HepG2 (cell line): ENCODE data around the gene TENT4B. TPM values are rescaled to one million over a fixed set of nuclear protein-coding genes. Genes with fewer than 3 reads are reported as not detected.

Source experiments
- ESRRA ChIP-seq: sonication (generic); formaldehyde crosslinking; IDR thresholded peaks from 2 replicates; pipeline ENCODE4 v1.5.1; 2020; ENCODE audit warnings: mild to moderate bottlenecking, low read depth, missing genetic modification reagents
- NAIF1 ChIP-seq: sonication (generic); formaldehyde crosslinking; IDR thresholded peaks from 2 replicates; pipeline ENCODE4 v1.5.0; 2020; ENCODE audit warnings: mild to moderate bottlenecking, missing genetic modification reagents, borderline replicate concordance
- NR1H2 ChIP-seq: sonication (generic); formaldehyde crosslinking; IDR thresholded peaks from 2 replicates; pipeline ENCODE4 v1.8.1; 2022; ENCODE audit warnings: low read depth, missing genetic modification reagents, borderline replicate concordance
- SP1 ChIP-seq, 2 experiments: fragments of 450-650 bp in 1 of 2; sonication (generic) in 1 of 2; formaldehyde crosslinking in 1 of 2; IDR thresholded peaks; 2 replicates each; pipeline versions ENCODE4 v1.4.0 to v1.6.1; 2016 to 2020; ENCODE audit warnings: missing genetic modification reagents in 1 of 2
- ZMYM3 ChIP-seq: sonication (generic); formaldehyde crosslinking; IDR thresholded peaks from 2 replicates; pipeline ENCODE4 v1.5.1; 2020; ENCODE audit warnings: mild to moderate bottlenecking, missing genetic modification reagents
- ZNF10 ChIP-seq: sonication (generic); formaldehyde crosslinking; IDR thresholded peaks from 2 replicates; pipeline ENCODE4 v1.4.0; 2020; ENCODE audit warnings: mild to moderate bottlenecking, low read depth, missing genetic modification reagents, borderline replicate concordance
- ZNF230 ChIP-seq: sonication (generic); formaldehyde crosslinking; IDR thresholded peaks from 2 replicates; pipeline ENCODE4 v1.4.0; 2020; ENCODE audit warnings: mild to moderate bottlenecking, missing genetic modification reagents
- ZNF749 ChIP-seq: sonication (generic); formaldehyde crosslinking; IDR thresholded peaks from 2 replicates; pipeline ENCODE4 v1.8.0; 2022; ENCODE audit warnings: mild to moderate bottlenecking, missing genetic modification reagents, moderate library complexity, borderline replicate concordance
- polyA plus RNA-seq, 8 experiments: library from polyadenylated mRNA; depleted of rRNA in 3 of 8; stranded (reverse) in 7 of 8; unstranded in 1 of 8; fragments of >200 nt; fragmentation: Illumina TruSeq in 4 of 8; extraction: Trizol in 4 of 8; gene quantifications; 2 replicates each; pipeline versions ENCODE4 v1.2.1 to v1.2.3, GENCODE V29; 2011 to 2016; ENCODE audit warnings: low read depth in 4 of 8, missing spikeins in 1 of 8, mixed read lengths in 1 of 8; ENCODE audit not compliant: insufficient read depth in 1 of 8
- total RNA-seq, 5 experiments: library from RNA; depleted of rRNA; stranded (reverse); fragments of >200 nt; fragmentation: Illumina TruSeq; extraction: Trizol; gene quantifications; 2 replicates each; pipeline ENCODE4 v1.2.3, GENCODE V29; 2016; ENCODE audit warnings: low read depth in 1 of 5
- TF ChIP-seq, protein P1 (sequence below): sonication (generic); formaldehyde crosslinking; IDR thresholded peaks from 2 replicates; pipeline ENCODE4 v1.9.0; 2021; ENCODE audit warnings: missing genetic modification reagents, borderline replicate concordance
- TF ChIP-seq, protein P2 (sequence below): sonication (generic); formaldehyde crosslinking; IDR thresholded peaks from 2 replicates; pipeline ENCODE4 v1.8.1; 2023; ENCODE audit warnings: mild to moderate bottlenecking, missing genetic modification reagents
- TF ChIP-seq, protein P3 (sequence below): sonication (generic); formaldehyde crosslinking; IDR thresholded peaks from 2 replicates; pipeline ENCODE4 v1.4.0; 2020; ENCODE audit warnings: missing genetic modification reagents
- TF ChIP-seq, protein P4 (sequence below): sonication (generic); formaldehyde crosslinking; IDR thresholded peaks from 2 replicates; pipeline ENCODE4 v1.8.1; 2023; ENCODE audit warnings: missing genetic modification reagents, inconsistent platforms, borderline replicate concordance
- TF ChIP-seq, protein P5 (sequence below): sonication (generic); formaldehyde crosslinking; conservative IDR thresholded peaks from 2 replicates; pipeline ENCODE4 v1.4.0; 2020; ENCODE audit warnings: mild to moderate bottlenecking, missing genetic modification reagents, moderate library complexity
- TF ChIP-seq, protein P6 (sequence below): sonication (generic); formaldehyde crosslinking; IDR thresholded peaks from 2 replicates; pipeline ENCODE4 v1.8.1; 2022; ENCODE audit warnings: low read depth, mild to moderate bottlenecking, missing genetic modification reagents

The TENT4B gene
- total and polyA plus RNA-seq, 2 of the 13 experiments (the other 11 are each of a cell fraction or from before 2014, with no cell fraction given), result 15.0 to 32.8 TPM

DNA sequence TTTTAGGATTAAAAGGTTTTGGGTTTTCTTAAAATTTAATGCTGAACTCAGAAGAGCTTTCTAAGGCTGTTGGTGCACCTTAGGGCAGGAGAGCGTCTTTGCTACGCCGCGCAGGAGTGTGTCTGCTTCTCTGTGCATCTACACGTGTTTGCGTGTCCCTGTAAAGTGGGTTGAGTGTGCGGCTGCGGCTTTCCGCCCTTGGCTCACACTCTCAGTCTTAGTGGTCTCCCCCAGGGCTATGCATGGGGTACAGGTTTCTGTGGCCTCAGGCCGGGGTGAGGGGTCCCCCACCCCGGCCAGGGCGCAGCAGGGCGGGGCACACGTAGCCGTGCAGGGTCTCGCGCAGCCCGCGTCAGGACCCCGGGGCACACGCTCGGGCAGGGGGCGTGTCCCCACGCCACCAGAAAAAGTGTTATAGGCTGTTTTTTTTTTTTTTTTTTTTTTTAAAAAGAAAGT is 727 bp upstream of the TENT4B start (continued):
- TF ChIP-seq, protein P1, sequence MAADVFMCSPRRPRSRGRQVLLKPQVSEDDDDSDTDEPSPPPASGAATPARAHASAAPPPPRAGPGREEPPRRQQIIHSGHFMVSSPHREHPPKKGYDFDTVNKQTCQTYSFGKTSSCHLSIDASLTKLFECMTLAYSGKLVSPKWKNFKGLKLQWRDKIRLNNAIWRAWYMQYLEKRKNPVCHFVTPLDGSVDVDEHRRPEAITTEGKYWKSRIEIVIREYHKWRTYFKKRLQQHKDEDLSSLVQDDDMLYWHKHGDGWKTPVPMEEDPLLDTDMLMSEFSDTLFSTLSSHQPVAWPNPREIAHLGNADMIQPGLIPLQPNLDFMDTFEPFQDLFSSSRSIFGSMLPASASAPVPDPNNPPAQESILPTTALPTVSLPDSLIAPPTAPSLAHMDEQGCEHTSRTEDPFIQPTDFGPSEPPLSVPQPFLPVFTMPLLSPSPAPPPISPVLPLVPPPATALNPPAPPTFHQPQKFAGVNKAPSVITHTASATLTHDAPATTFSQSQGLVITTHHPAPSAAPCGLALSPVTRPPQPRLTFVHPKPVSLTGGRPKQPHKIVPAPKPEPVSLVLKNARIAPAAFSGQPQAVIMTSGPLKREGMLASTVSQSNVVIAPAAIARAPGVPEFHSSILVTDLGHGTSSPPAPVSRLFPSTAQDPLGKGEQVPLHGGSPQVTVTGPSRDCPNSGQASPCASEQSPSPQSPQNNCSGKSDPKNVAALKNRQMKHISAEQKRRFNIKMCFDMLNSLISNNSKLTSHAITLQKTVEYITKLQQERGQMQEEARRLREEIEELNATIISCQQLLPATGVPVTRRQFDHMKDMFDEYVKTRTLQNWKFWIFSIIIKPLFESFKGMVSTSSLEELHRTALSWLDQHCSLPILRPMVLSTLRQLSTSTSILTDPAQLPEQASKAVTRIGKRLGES, result 0 out of 2 replicates have a peak, but pooled peaks have one; percentile 52
- TF ChIP-seq ZNF10, result 0 out of 2 replicates have a peak, but pooled peaks have one; percentile 9
- no peak for TF ChIP-seq ZMYM3
- TF ChIP-seq NR1H2 (CRISPR knock-in tag), result no peak
- no peak for TF ChIP-seq NAIF1
- TF ChIP-seq, protein P2, sequence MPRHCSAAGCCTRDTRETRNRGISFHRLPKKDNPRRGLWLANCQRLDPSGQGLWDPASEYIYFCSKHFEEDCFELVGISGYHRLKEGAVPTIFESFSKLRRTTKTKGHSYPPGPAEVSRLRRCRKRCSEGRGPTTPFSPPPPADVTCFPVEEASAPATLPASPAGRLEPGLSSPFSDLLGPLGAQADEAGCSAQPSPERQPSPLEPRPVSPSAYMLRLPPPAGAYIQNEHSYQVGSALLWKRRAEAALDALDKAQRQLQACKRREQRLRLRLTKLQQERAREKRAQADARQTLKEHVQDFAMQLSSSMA (CRISPR knock-in tag), result no peak
- TF ChIP-seq, protein P3, sequence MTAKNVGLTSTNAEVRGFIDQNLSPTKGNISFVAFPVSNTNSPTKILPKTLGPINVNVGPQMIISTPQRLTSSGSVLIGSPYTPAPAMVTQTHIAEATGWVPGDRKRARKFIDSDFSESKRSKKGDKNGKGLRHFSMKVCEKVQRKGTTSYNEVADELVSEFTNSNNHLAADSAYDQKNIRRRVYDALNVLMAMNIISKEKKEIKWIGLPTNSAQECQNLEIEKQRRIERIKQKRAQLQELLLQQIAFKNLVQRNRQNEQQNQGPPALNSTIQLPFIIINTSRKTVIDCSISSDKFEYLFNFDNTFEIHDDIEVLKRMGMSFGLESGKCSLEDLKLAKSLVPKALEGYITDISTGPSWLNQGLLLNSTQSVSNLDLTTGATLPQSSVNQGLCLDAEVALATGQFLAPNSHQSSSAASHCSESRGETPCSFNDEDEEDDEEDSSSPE, result no peak
- no peak for TF ChIP-seq SP1 (IDR thresholded peaks at IDR 0.05)
- TF ChIP-seq SP1 (CRISPR knock-in tag; IDR thresholded peaks at IDR 0.05), result no peak
- no peak for TF ChIP-seq ZNF749
- TF ChIP-seq, protein P4, sequence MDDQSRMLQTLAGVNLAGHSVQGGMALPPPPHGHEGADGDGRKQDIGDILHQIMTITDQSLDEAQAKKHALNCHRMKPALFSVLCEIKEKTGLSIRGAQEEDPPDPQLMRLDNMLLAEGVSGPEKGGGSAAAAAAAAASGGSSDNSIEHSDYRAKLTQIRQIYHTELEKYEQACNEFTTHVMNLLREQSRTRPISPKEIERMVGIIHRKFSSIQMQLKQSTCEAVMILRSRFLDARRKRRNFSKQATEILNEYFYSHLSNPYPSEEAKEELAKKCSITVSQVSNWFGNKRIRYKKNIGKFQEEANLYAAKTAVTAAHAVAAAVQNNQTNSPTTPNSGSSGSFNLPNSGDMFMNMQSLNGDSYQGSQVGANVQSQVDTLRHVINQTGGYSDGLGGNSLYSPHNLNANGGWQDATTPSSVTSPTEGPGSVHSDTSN (CRISPR knock-in tag), result 0 out of 2 replicates have a peak, but pooled peaks have one; percentile 78
- TF ChIP-seq, protein P5, sequence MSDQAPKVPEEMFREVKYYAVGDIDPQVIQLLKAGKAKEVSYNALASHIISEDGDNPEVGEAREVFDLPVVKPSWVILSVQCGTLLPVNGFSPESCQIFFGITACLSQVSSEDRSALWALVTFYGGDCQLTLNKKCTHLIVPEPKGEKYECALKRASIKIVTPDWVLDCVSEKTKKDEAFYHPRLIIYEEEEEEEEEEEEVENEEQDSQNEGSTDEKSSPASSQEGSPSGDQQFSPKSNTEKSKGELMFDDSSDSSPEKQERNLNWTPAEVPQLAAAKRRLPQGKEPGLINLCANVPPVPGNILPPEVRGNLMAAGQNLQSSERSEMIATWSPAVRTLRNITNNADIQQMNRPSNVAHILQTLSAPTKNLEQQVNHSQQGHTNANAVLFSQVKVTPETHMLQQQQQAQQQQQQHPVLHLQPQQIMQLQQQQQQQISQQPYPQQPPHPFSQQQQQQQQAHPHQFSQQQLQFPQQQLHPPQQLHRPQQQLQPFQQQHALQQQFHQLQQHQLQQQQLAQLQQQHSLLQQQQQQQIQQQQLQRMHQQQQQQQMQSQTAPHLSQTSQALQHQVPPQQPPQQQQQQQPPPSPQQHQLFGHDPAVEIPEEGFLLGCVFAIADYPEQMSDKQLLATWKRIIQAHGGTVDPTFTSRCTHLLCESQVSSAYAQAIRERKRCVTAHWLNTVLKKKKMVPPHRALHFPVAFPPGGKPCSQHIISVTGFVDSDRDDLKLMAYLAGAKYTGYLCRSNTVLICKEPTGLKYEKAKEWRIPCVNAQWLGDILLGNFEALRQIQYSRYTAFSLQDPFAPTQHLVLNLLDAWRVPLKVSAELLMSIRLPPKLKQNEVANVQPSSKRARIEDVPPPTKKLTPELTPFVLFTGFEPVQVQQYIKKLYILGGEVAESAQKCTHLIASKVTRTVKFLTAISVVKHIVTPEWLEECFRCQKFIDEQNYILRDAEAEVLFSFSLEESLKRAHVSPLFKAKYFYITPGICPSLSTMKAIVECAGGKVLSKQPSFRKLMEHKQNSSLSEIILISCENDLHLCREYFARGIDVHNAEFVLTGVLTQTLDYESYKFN (CRISPR knock-in tag), result no peak
- TF ChIP-seq ESRRA (CRISPR knock-in tag), result no peak
- TF ChIP-seq, protein P6, sequence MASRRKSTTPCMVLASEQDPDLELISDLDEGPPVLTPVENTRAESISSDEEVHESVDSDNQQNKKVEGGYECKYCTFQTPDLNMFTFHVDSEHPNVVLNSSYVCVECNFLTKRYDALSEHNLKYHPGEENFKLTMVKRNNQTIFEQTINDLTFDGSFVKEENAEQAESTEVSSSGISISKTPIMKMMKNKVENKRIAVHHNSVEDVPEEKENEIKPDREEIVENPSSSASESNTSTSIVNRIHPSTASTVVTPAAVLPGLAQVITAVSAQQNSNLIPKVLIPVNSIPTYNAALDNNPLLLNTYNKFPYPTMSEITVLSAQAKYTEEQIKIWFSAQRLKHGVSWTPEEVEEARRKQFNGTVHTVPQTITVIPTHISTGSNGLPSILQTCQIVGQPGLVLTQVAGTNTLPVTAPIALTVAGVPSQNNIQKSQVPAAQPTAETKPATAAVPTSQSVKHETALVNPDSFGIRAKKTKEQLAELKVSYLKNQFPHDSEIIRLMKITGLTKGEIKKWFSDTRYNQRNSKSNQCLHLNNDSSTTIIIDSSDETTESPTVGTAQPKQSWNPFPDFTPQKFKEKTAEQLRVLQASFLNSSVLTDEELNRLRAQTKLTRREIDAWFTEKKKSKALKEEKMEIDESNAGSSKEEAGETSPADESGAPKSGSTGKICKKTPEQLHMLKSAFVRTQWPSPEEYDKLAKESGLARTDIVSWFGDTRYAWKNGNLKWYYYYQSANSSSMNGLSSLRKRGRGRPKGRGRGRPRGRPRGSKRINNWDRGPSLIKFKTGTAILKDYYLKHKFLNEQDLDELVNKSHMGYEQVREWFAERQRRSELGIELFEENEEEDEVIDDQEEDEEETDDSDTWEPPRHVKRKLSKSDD, result no peak
- no peak for TF ChIP-seq ZNF230 (CRISPR knock-in tag)
